HG02759 (cell line): ENCODE data around the gene CEP85L.

Source experiments
- ATAC-seq: cut with Tn5 transposase; IDR thresholded peaks from one replicate; pipeline ENCODE4 v1.9.1; 2021; ENCODE audit warnings: mild to moderate bottlenecking, moderate library complexity; ENCODE audit not compliant: unreplicated experiment

CEP85L gene

GRCh38 chr6:118661831-118662230 lies 10.4 kb upstream of the CEP85L start:
- no peak for ATAC-seq

- ATAC-seq = no peak
Measured at GRCh38 chr6:118660218-118660569, 8.8 kb upstream of the CEP85L start.

- ATAC-seq = no peak
Measured at GRCh38 chr6:118659513-118660217, 8.3 kb upstream of the CEP85L start.

GRCh38 chr6:118656847-118657451 lies 5.6 kb upstream of the CEP85L start:
- no peak for ATAC-seq

GRCh38 chr6:118652051-118652615 lies 742 bp upstream of the CEP85L start:
- no peak for ATAC-seq

- ATAC-seq = peak; percentile 37
Measured at GRCh38 chr6:118650582-118651281, 659 bp downstream of the CEP85L start.

GRCh38 chr6:118649918-118650581 lies 1.3 kb downstream of the CEP85L start:
- ATAC-seq = no peak

GRCh38 chr6:118648866-118649554 lies 2.4 kb downstream of the CEP85L start:
- ATAC-seq = no peak

- no peak for ATAC-seq
Measured at GRCh38 chr6:118646977-118647376, 4.4 kb downstream of the CEP85L start.

GRCh38 chr6:118645395-118645794 lies 6.0 kb downstream of the CEP85L start:
- ATAC-seq = no peak

GRCh38 chr6:118644007-118644406 lies 7.4 kb downstream of the CEP85L start:
- ATAC-seq = no peak

GRCh38 chr6:118641042-118641441 lies 10.3 kb downstream of the CEP85L start:
- ATAC-seq = no peak

GRCh38 chr6:118639054-118639964 lies 12.1 kb downstream of the CEP85L start:
- peak; percentile 77 for ATAC-seq

- no peak for ATAC-seq
Measured at GRCh38 chr6:118638288-118638687, 13.1 kb downstream of the CEP85L start.

GRCh38 chr6:118635909-118636735 lies 15.3 kb downstream of the CEP85L start:
- no peak for ATAC-seq

- ATAC-seq = no peak
Measured at GRCh38 chr6:118632359-118632758, 19.0 kb downstream of the CEP85L start.

GRCh38 chr6:118630923-118631322 lies 20.5 kb downstream of the CEP85L start:
- no peak for ATAC-seq

GRCh38 chr6:118630067-118630466 lies 21.3 kb downstream of the CEP85L start:
- ATAC-seq = no peak

GRCh38 chr6:118627724-118628123 lies 23.7 kb downstream of the CEP85L start:
- ATAC-seq = no peak
